GM12878 (cell line): Measurements from ENCODE around the gene TANK. TPM values are rescaled to one million over a fixed set of nuclear protein-coding genes. Genes with fewer than 3 reads are reported as not detected.

Source experiments
- ATAC-seq: fragments of 200-7000 bp; cut with Tn5 transposase; 3 replicates; pipeline ENCODE4 v1.9.1; 2020; ENCODE audit warnings: mild to moderate bottlenecking, moderate library complexity
- BruUV-seq: library from RNA; stranded (reverse); fragments of 400-500 nt; replicated peaks from 2 replicates; lab custom pipeline; 2021; lab: Mats Ljungman, UMichigan
- CTCF ChIA-PET: fragments of 300-600 bp; sonication (Branson Sonifier 250); formaldehyde crosslinking; extraction: SDS; loops from one replicate; lab custom pipeline; 2021; ENCODE audit warnings: inconsistent platforms; lab: Yijun Ruan, JAX
- POLR2A ChIA-PET: fragments of 350-600 bp; formaldehyde crosslinking; extraction: SDS; loops from one replicate; lab custom pipeline; 2021; ENCODE audit warnings: inconsistent platforms; lab: Charles Lee
- RAD21 ChIA-PET: fragments of 300-600 bp; sonication (Branson Sonifier 250); formaldehyde crosslinking; loops from one replicate; lab custom pipeline; 2023; ENCODE audit warnings: antibody characterized with exemption; ENCODE audit not compliant: unreplicated experiment; lab: Charles Lee
- SMC1A ChIA-PET: fragments of 300-600 bp; sonication (Branson Sonifier 250); formaldehyde crosslinking; loops from one replicate; lab custom pipeline; 2023; ENCODE audit not compliant: unreplicated experiment, uncharacterized antibody; lab: Charles Lee
- DNase-seq: peaks from one replicate; pipeline ENCODE4 v3.0.0-alpha.2; 2011; ENCODE audit warnings: low read depth, low spot score
- FAIRE-seq: peaks from 3 replicates; lab custom pipeline; 2011; peaks lifted over from hg19 to GRCh38; lab: Jason Lieb, UNC
- H2AFZ ChIP-seq: 2 replicates; pipeline ENCODE4 v1.6.0; 2011; ENCODE audit warnings: low read depth, low read length, control low read depth; ENCODE audit not compliant: control insufficient read depth
- H3K27ac ChIP-seq: 2 replicates; pipeline ENCODE4 v1.5.1; 2011; ENCODE audit warnings: control low read depth; ENCODE audit not compliant: control insufficient read depth, insufficient read depth
- H3K27me3 ChIP-seq, 2 experiments: replicated peaks in 1 of 2; 2 replicates each; pipeline versions ENCODE4 v1.6.0 to v1.6.1; 2011; ENCODE audit warnings: low read length in 1 of 2; ENCODE audit not compliant: control insufficient read depth in 2 of 2, insufficient read depth in 2 of 2
- H3K36me3 ChIP-seq, 2 experiments: 2 replicates each; pipeline ENCODE4 v1.5.1; 2011; ENCODE audit warnings: low read length in 1 of 2; ENCODE audit not compliant: control insufficient read depth in 2 of 2, insufficient read depth in 2 of 2
- H3K4me1 ChIP-seq: 2 replicates; pipeline ENCODE4 v1.6.1; 2011; ENCODE audit warnings: mild to moderate bottlenecking, low read length, moderate library complexity, mixed read lengths; ENCODE audit not compliant: control insufficient read depth, insufficient read depth
- H3K4me2 ChIP-seq: 2 replicates; pipeline ENCODE4 v1.6.0; 2011; ENCODE audit warnings: control low read depth; ENCODE audit not compliant: control insufficient read depth, insufficient read depth
- H3K4me3 ChIP-seq: fragments of 200-600 bp; sonication (generic); 2 replicates; pipeline ENCODE4 v1.5.1; 2016
- H3K79me2 ChIP-seq: 2 replicates; pipeline ENCODE4 v1.6.0; 2011; ENCODE audit warnings: low read length; ENCODE audit not compliant: control insufficient read depth, insufficient read depth
- H3K9ac ChIP-seq: 2 replicates; pipeline ENCODE4 v1.8.0; 2011; ENCODE audit warnings: low read length, control low read depth, mixed read lengths; ENCODE audit not compliant: control insufficient read depth, insufficient read depth
- H3K9me3 ChIP-seq: replicated peaks from 3 replicates; pipeline ENCODE4 v1.5.1; 2011; ENCODE audit warnings: mild to moderate bottlenecking, low read length; ENCODE audit not compliant: control insufficient read depth, insufficient read depth
- H4K20me1 ChIP-seq: 2 replicates; pipeline ENCODE4 v1.6.0; 2011; ENCODE audit not compliant: control insufficient read depth, insufficient read depth
- BMI1 ChIP-seq: fragments of 450-650 bp; IDR thresholded peaks from 2 replicates; pipeline ENCODE4 v1.6.1; 2016; ENCODE audit warnings: mild to moderate bottlenecking, moderate library complexity, borderline replicate concordance
- CBX3 ChIP-seq: fragments of 200-600 bp; sonication (generic); IDR thresholded peaks from 2 replicates; pipeline ENCODE4 v1.6.1; 2016; ENCODE audit warnings: low read depth, borderline replicate concordance
- CHD2 ChIP-seq: IDR thresholded peaks from 2 replicates; pipeline ENCODE4 v1.6.1; 2011; ENCODE audit warnings: low read depth, low read length, improper control_type of control experiment, borderline replicate concordance
- CHD4 ChIP-seq: fragments of 200-600 bp; sonication (generic); IDR thresholded peaks from 2 replicates; pipeline ENCODE4 v1.6.1; 2016; ENCODE audit warnings: mild to moderate bottlenecking
- IKZF1 ChIP-seq: fragments of 450-650 bp; conservative IDR thresholded peaks from 2 replicates; pipeline ENCODE4 v1.6.1; 2017; ENCODE audit warnings: antibody characterized with exemption, mild to moderate bottlenecking
- MLLT1 ChIP-seq: fragments of 450-650 bp; IDR thresholded peaks from 2 replicates; pipeline ENCODE4 v1.6.1; 2016; ENCODE audit warnings: mild to moderate bottlenecking
- MYB ChIP-seq: fragments of 150-350 bp; IDR thresholded peaks from 2 replicates; pipeline ENCODE4 v1.6.1; 2014; ENCODE audit warnings: mild to moderate bottlenecking, low read depth, low read length, borderline replicate concordance
- NR2C2 ChIP-seq: IDR thresholded peaks from 2 replicates; pipeline ENCODE4 v1.6.1; 2011; ENCODE audit warnings: borderline replicate concordance, low read depth; ENCODE audit not compliant: control insufficient read depth, insufficient read length
- POLR2AphosphoS2 ChIP-seq: IDR thresholded peaks from 2 replicates; pipeline ENCODE4 v1.6.1; 2011; ENCODE audit warnings: low read depth, mild to moderate bottlenecking, low read length, improper control_type of control experiment, moderate library complexity
- YBX1 ChIP-seq: fragments of 450-650 bp; IDR thresholded peaks from 2 replicates; pipeline ENCODE4 v1.6.1; 2016; ENCODE audit warnings: antibody characterized with exemption
- ZBTB4 ChIP-seq: fragments of 450-650 bp; formaldehyde crosslinking; IDR thresholded peaks from 2 replicates; pipeline ENCODE4 v1.4.0; 2022; ENCODE audit warnings: mild to moderate bottlenecking, moderate library complexity
- ZNF24 ChIP-seq: fragments of 450-650 bp; IDR thresholded peaks from 2 replicates; pipeline ENCODE4 v1.6.1; 2017; ENCODE audit warnings: antibody characterized with exemption, mild to moderate bottlenecking
- ZSCAN29 ChIP-seq: fragments of 450-650 bp; IDR thresholded peaks from 2 replicates; pipeline ENCODE4 v1.6.1; 2017; ENCODE audit warnings: mild to moderate bottlenecking, moderate library complexity
- WGBS: methylation state at CpG from one replicate; pipeline ENCODE4 v1.1.6; 2016; ENCODE audit warnings: low lambda C conversion rate; ENCODE audit not compliant: insufficient replicate concordance, insufficient coverage; ENCODE audit errors: missing lambda C conversion rate; 5-methylcytosine and 5-hydroxymethylcytosine counted together
- in situ Hi-C: fragments of 300-500 bp; cut with MboI; formaldehyde crosslinking; loops from 9 replicates; pipeline ENCODE4 v1.14.3; 2018; ENCODE audit warnings: mixed read lengths
- intact Hi-C: fragments of 100-400 bp; cut with micrococcal nuclease; formaldehyde crosslinking; loops from one replicate; pipeline ENCODE4 v1.14.2; 2022; ENCODE audit not compliant: unreplicated experiment
- polyA plus RNA-seq, 11 experiments: library from polyadenylated mRNA; depleted of rRNA in 4 of 11; unstranded in 6 of 11; stranded (reverse) in 5 of 11; fragments of >200 nt; fragmentation: Nextera tagmentation in 4 of 11; fragmentation: Illumina TruSeq in 1 of 11; extraction: Ambion mirVana in 4 of 11; extraction: Trizol in 1 of 11; gene quantifications; 1 replicate in 1 of 11; 2 replicates in 10 of 11; pipeline versions ENCODE4 v1.2.1 to v1.2.3, GENCODE V29; 2011 to 2016; ENCODE audit warnings: inconsistent platforms in 2 of 11, missing spikeins in 2 of 11, low read depth in 1 of 11
- total RNA-seq, 4 experiments: library from RNA; depleted of rRNA in 3 of 4; stranded (reverse); fragments of >200 nt in 3 of 4; fragmentation: Illumina TruSeq in 1 of 4; extraction: Trizol in 1 of 4; gene quantifications; 2 replicates each; pipeline versions ENCODE4 v1.2.1 to v1.2.3, GENCODE V29; 2013 to 2021
- TF ChIP-seq, protein P1 (sequence below): IDR thresholded peaks from 2 replicates; pipeline ENCODE4 v1.6.1; 2012; ENCODE audit warnings: low read depth, low read length, improper control_type of control experiment

Gene TANK
- total and polyA plus RNA-seq, 10 of the 15 experiments (the other 5 are each of a cell fraction or from before 2014, with no cell fraction given) = 48.6 to 127 (median 103) TPM

DNA sequence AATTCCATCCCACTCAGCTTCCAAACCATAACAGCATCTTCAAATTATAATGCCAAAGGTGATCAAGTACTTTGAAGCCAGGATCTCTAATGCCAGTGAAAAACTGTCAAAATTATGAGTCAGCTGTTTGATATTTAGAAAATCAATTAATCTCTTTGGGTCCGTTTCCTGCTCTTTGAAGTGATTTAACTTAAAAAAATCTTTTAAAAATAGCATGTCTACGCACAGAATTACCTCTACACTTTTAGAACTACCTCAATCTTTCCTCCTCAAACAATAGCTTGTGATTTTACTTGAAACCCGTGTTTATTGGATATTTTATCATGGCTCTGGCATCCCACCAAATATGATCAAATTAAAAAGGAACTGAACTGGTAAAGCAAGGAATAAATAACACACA, 31.3 kb upstream of the TANK start:
- TF ChIP-seq MYB = no peak
- no peak for TF ChIP-seq CHD4
- TF ChIP-seq NR2C2 = no peak
- no peak for TF ChIP-seq IKZF1
- TF ChIP-seq BMI1 = no peak
- no peak for TF ChIP-seq CBX3
- in situ Hi-C loops = no loop called here
- 93% methylated on average over 3 of the region's 3 CpGs for WGBS
- no peaks in the 10 kb centered on the region for H3K27me3 ChIP-seq
- H3K79me2 ChIP-seq = no peaks in the 10 kb centered on the region
- no peaks in the 10 kb centered on the region for H3K36me3 ChIP-seq
- no peaks in the 10 kb centered on the region; the same call in 2 of the 3 replicates for H3K9me3 ChIP-seq
- no peak for DNase-seq
- no TSS peak for BruUV-seq
- no peak overlapping the region for H2AFZ ChIP-seq
- intact Hi-C loops = no loop called here
- no peak overlapping the region for H3K9ac ChIP-seq
- H3K4me1 ChIP-seq = no peaks in the 10 kb centered on the region
- no peak overlapping the region for H3K4me2 ChIP-seq
- H3K27ac ChIP-seq = no peak overlapping the region
- ATAC-seq = no peak
- ChIA-PET RAD21 (interaction anchor here (0.9 kb wide), 1 partner anchor 65 kb away, joined by 3 read pairs; no protein-coding TSS in a partner anchor), SMC1A (interaction anchor here (0.7 to 1.2 kb wide), 2 partner anchors 12 to 32 kb away, joined by 3 to 4 read pairs; no protein-coding TSS in a partner anchor), CTCF (no interaction called here), POLR2A (interaction anchor here (1.0 kb wide), 1 partner anchor 10 kb away, joined by 3 read pairs; no protein-coding TSS in a partner anchor)
- no peak overlapping the region for H3K4me3 ChIP-seq
- FAIRE-seq = no peak
- H4K20me1 ChIP-seq = no peaks in the 10 kb centered on the region

DNA sequence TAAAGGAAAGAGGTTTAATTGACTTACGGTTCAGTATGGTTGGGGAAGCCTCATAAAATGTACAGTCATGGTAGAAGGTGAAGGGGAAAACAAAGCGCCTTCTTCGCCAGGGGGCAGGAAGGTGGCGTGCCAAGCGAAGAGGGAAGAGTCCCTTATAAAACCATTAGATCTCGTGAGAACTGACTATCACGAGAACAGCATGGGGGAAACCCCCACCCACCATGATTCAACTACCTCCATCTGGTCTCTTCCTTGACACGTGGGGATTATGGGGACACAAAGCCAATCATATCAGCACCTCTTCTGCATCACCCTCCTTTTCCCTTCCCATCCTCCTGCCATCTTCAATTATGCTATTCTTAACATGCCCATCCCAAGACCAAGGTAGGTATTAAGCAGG, 29.9 kb upstream of the TANK start:
- H3K4me2 ChIP-seq = no peak overlapping the region
- SMC1A ChIA-PET = no interaction called here
- H3K79me2 ChIP-seq = no peaks in the 10 kb centered on the region
- no peak overlapping the region for H2AFZ ChIP-seq
- H3K9ac ChIP-seq = no peak overlapping the region
- intact Hi-C loops (no loop called here), in situ Hi-C loops (no loop called here)
- ATAC-seq (no peak), FAIRE-seq (no peak), DNase-seq (no peak)
- no peak overlapping the region for H3K27ac ChIP-seq
- no peaks in the 10 kb centered on the region for H3K27me3 ChIP-seq
- no peak overlapping the region for H3K4me3 ChIP-seq
- H3K36me3 ChIP-seq = no peaks in the 10 kb centered on the region
- CTCF ChIA-PET = no interaction called here
- H3K9me3 ChIP-seq = no peaks in the 10 kb centered on the region; the same call in 2 of the 3 replicates
- RAD21 ChIA-PET = no interaction called here
- POLR2A ChIA-PET = interaction anchor here (0.7 kb wide), 1 partner anchor 91 kb away, joined by 4 read pairs; no protein-coding TSS in a partner anchor
- H4K20me1 ChIP-seq = no peaks in the 10 kb centered on the region
- H3K4me1 ChIP-seq = no peaks in the 10 kb centered on the region
- BruUV-seq = no TSS peak
- WGBS = 77% methylated on average over 8 of the region's 8 CpGs
- no peak for TF ChIP-seq YBX1
- TF ChIP-seq ZBTB4 (CRISPR knock-in tag) = no peak
- TF ChIP-seq POLR2AphosphoS2 = no peak
- no peak for TF ChIP-seq MLLT1
- no peak for TF ChIP-seq ZNF24
- TF ChIP-seq ZSCAN29 = no peak
- TF ChIP-seq CHD2 = no peak
- TF ChIP-seq, protein P1, sequence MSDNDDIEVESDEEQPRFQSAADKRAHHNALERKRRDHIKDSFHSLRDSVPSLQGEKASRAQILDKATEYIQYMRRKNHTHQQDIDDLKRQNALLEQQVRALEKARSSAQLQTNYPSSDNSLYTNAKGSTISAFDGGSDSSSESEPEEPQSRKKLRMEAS = no peak
- TF ChIP-seq NR2C2 = no peak
